Gastrocnemius medialis (tissue), 4 donors: Measurements from ENCODE around the gene NFIA. TPM values are rescaled to one million over a fixed set of nuclear protein-coding genes. Genes with fewer than 3 reads are reported as not detected.

Source experiments
- ATAC-seq, 2 donors: fragments of 150-250 bp; one replicate each; pipeline ENCODE4 v1.9.1; 2016
- DNase-seq, 2 donors: peaks; one replicate each; pipeline ENCODE4 v3.0.0-alpha.2; 2019
- H3K27ac ChIP-seq, 4 donors: fragments of 200-600 bp; sonication (generic); 1 replicate in 1 of 4; 2 replicates in 3 of 4; pipeline ENCODE4 v1.5.1; 2016 to 2018; ENCODE audit warnings: mild to moderate bottlenecking in 2 of 4, moderate library complexity in 1 of 4
- H3K27me3 ChIP-seq, 3 donors: fragments of 200-600 bp; sonication (generic) in 2 of 3; 1 replicate in 1 of 3; 2 replicates in 2 of 3; pipeline versions ENCODE4 v1.5.1 to v1.6.0; 2016 to 2019; ENCODE audit warnings: mild to moderate bottlenecking in 1 of 3, moderate library complexity in 1 of 3
- H3K36me3 ChIP-seq, 2 donors: fragments of 200-600 bp; sonication (generic) in 1 of 2; one replicate each; pipeline ENCODE4 v1.5.1; 2017 to 2018
- H3K4me1 ChIP-seq, 2 donors: fragments of 200-600 bp; sonication (generic) in 1 of 2; one replicate each; pipeline ENCODE4 v1.5.1; 2016 to 2017; ENCODE audit warnings: mild to moderate bottlenecking in 2 of 2
- H3K4me3 ChIP-seq, 4 donors: fragments of 200-600 bp; sonication (generic) in 3 of 4; 1 replicate in 1 of 4; 2 replicates in 3 of 4; pipeline ENCODE4 v1.5.1; 2016 to 2019; ENCODE audit warnings: mild to moderate bottlenecking in 2 of 4
- H3K9me3 ChIP-seq, 3 donors: fragments of 200-600 bp; sonication (generic) in 2 of 3; 1 replicate in 1 of 3; 2 replicates in 2 of 3; pipeline ENCODE4 v1.5.1; 2016 to 2019
- POLR2A ChIP-seq, 2 donors: fragments of 450-650 bp; IDR thresholded peaks; one replicate each; pipeline ENCODE4 v1.6.1; 2017; ENCODE audit warnings: antibody characterized with exemption in 2 of 2, mild to moderate bottlenecking in 2 of 2, moderate library complexity in 2 of 2
- in situ Hi-C, 4 donors: fragments of 200-750 bp; cut with MboI; loops; one replicate each; pipeline versions ENCODE4 v1.15.0 to v1.8.0; 2017; ENCODE audit warnings: low sequenced_read_pairs in 4 of 4
- intact Hi-C: fragments of 100-400 bp; cut with DNase I; formaldehyde crosslinking; loops from one replicate; pipeline ENCODE4 v1.15.1; 2023; ENCODE audit warnings: low total_unique reads
- total RNA-seq, 4 donors: library from RNA; depleted of rRNA; stranded (reverse); fragments of >200 nt; gene quantifications; one replicate each; pipeline versions ENCODE4 v1.1.0 to v1.2.3, GENCODE V29; 2016
- TF ChIP-seq, protein P1 (sequence below), 5 experiments: fragments of 450-650 bp in 3 of 5; fragments of 200-600 bp in 2 of 5; sonication (generic) in 2 of 5; IDR thresholded peaks in 4 of 5; conservative IDR thresholded peaks in 1 of 5; 1 replicate in 4 of 5; 2 replicates in 1 of 5; pipeline ENCODE4 v1.5.1; 2016 to 2019; ENCODE audit warnings: antibody characterized with exemption in 5 of 5, mild to moderate bottlenecking in 3 of 5, moderate library complexity in 3 of 5

NFIA gene
- total RNA-seq, 4 donors from 2014 or later, result 12.9 to 27.0 (median 26.6) TPM

- Histone ChIP-seq H3K27ac (no peak overlapping the region), H3K4me3 (no peak overlapping the region), H3K9me3 (no peaks in the 10 kb centered on the region), H3K4me1 (peaks cover 39 to 41% of the 10 kb centered on the region in 2 donors), H3K27me3 (no peaks in the 10 kb centered on the region), H3K36me3 (peaks cover 0 to 6% of the 10 kb centered on the region in 2 donors)
- ATAC-seq (no peak), DNase-seq (no peak)
- intact Hi-C loops (no loop called here), in situ Hi-C loops (loop anchor here in 3 of 4 donors (10.0 to 25.0 kb wide), 4 partner anchors 411 to 618 kb away; no protein-coding TSS in a partner anchor)
- TF ChIP-seq, protein P1, sequence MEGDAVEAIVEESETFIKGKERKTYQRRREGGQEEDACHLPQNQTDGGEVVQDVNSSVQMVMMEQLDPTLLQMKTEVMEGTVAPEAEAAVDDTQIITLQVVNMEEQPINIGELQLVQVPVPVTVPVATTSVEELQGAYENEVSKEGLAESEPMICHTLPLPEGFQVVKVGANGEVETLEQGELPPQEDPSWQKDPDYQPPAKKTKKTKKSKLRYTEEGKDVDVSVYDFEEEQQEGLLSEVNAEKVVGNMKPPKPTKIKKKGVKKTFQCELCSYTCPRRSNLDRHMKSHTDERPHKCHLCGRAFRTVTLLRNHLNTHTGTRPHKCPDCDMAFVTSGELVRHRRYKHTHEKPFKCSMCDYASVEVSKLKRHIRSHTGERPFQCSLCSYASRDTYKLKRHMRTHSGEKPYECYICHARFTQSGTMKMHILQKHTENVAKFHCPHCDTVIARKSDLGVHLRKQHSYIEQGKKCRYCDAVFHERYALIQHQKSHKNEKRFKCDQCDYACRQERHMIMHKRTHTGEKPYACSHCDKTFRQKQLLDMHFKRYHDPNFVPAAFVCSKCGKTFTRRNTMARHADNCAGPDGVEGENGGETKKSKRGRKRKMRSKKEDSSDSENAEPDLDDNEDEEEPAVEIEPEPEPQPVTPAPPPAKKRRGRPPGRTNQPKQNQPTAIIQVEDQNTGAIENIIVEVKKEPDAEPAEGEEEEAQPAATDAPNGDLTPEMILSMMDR (IDR thresholded peaks at IDR 0.05 in 4 of 5, conservative IDR thresholded peaks at IDR 0.05 in 1 of 5), result no peak
- no peak for TF ChIP-seq POLR2A (IDR thresholded peaks at IDR 0.05)
Observed at GRCh38 chr1:61455400-61455799, 373.0 kb downstream of the NFIA start.

GRCh38 chr1:61457526-61458040, 375.2 kb downstream of the NFIA start:
- no peaks in the 10 kb centered on the region for H3K9me3 ChIP-seq
- ATAC-seq, result no peak
- H3K27me3 ChIP-seq, result no peaks in the 10 kb centered on the region
- H3K4me3 ChIP-seq, result no peak overlapping the region
- in situ Hi-C loops (loop anchor here in 3 of 4 donors (10.0 to 25.0 kb wide), 4 partner anchors 413 to 620 kb away; no protein-coding TSS in a partner anchor), intact Hi-C loops (no loop called here)
- peaks cover 0 to 6% of the 10 kb centered on the region in 2 donors for H3K36me3 ChIP-seq
- peaks cover 17 to 20% of the 10 kb centered on the region in 2 donors for H3K4me1 ChIP-seq
- TF ChIP-seq POLR2A (IDR thresholded peaks at IDR 0.05), result no peak
- TF ChIP-seq, protein P1 (IDR thresholded peaks at IDR 0.05 in 4 of 5, conservative IDR thresholded peaks at IDR 0.05 in 1 of 5), result no peak
- H3K27ac ChIP-seq, result no peak overlapping the region
- no peak for DNase-seq

- H3K9me3 ChIP-seq, result no peaks in the 10 kb centered on the region
- ATAC-seq (no peak), DNase-seq (no peak)
- H3K36me3 ChIP-seq, result peaks cover 0 to 10% of the 10 kb centered on the region in 2 donors
- TF ChIP-seq, protein P1 (IDR thresholded peaks at IDR 0.05 in 4 of 5, conservative IDR thresholded peaks at IDR 0.05 in 1 of 5), result no peak
- no peak for TF ChIP-seq POLR2A (IDR thresholded peaks at IDR 0.05)
- H3K27me3 ChIP-seq, result no peaks in the 10 kb centered on the region
- no peak overlapping the region for H3K4me3 ChIP-seq
- peaks cover 0 to 4% of the 10 kb centered on the region in 2 donors for H3K4me1 ChIP-seq
- in situ Hi-C loops, result loop anchor here in 3 of 4 donors (10.0 to 25.0 kb wide), 4 partner anchors 415 to 622 kb away; no protein-coding TSS in a partner anchor
- H3K27ac ChIP-seq, result no peak overlapping the region
- intact Hi-C loops, result no loop called here
Observed at GRCh38 chr1:61459345-61459744, 377.0 kb downstream of the NFIA start.

- H3K27me3 ChIP-seq, result no peaks in the 10 kb centered on the region
- H3K4me1 ChIP-seq, result no peaks in the 10 kb centered on the region
- no peak overlapping the region for H3K4me3 ChIP-seq
- H3K9me3 ChIP-seq, result no peaks in the 10 kb centered on the region
- ATAC-seq (no peak), DNase-seq (no peak)
- peaks cover 0 to 10% of the 10 kb centered on the region in 2 donors for H3K36me3 ChIP-seq
- in situ Hi-C loops, result loop anchor here in 2 of 4 donors (25.0 kb wide), 2 partner anchors 598 to 623 kb away; no protein-coding TSS in a partner anchor
- TF ChIP-seq, protein P1 (IDR thresholded peaks at IDR 0.05 in 4 of 5, conservative IDR thresholded peaks at IDR 0.05 in 1 of 5), result no peak
- no peak for TF ChIP-seq POLR2A (IDR thresholded peaks at IDR 0.05)
- intact Hi-C loops, result no loop called here
- no peak overlapping the region for H3K27ac ChIP-seq
Observed at GRCh38 chr1:61460191-61460590, 377.8 kb downstream of the NFIA start.
